ENCODE results near the gene PIMREG.

The PIMREG gene

GRCh38 chr17:6443692-6444570, at the start of gene PIMREG:
PIMREG (plus strand) TSS chr17:6444455; CDS start chr17:6445111, 656 bp downstream.
- peak; percentile 93 for DNase-seq (ENCODE audit: low read depth)

- no peak for DNase-seq (ENCODE audit: low read depth)
Measured at GRCh38 chr17:6398955-6399354, 45.3 kb upstream of the PIMREG start.

GRCh38 chr17:6402258-6402657, 42.0 kb upstream of the PIMREG start:
- no peak for DNase-seq (ENCODE audit: low read depth)

GRCh38 chr17:6408276-6408675, 36.0 kb upstream of the PIMREG start:
- no peak for DNase-seq (ENCODE audit: low read depth)

GRCh38 chr17:6408735-6409134, 35.5 kb upstream of the PIMREG start:
- no peak for DNase-seq (ENCODE audit: low read depth)

GRCh38 chr17:6413065-6413464, 31.2 kb upstream of the PIMREG start:
- DNase-seq (ENCODE audit: low read depth): no peak

- no peak for DNase-seq (ENCODE audit: low read depth)
Measured at GRCh38 chr17:6415616-6416015, 28.6 kb upstream of the PIMREG start.

GRCh38 chr17:6420173-6420641, 24.0 kb upstream of the PIMREG start:
- DNase-seq (ENCODE audit: low read depth): no peak

GRCh38 chr17:6421700-6422604, 22.3 kb upstream of the PIMREG start:
- DNase-seq (ENCODE audit: low read depth): peak; percentile 54

- DNase-seq (ENCODE audit: low read depth): no peak
Measured at GRCh38 chr17:6422654-6423241, 21.5 kb upstream of the PIMREG start.

- DNase-seq (ENCODE audit: low read depth): no peak
Measured at GRCh38 chr17:6423931-6424330, 20.3 kb upstream of the PIMREG start.

GRCh38 chr17:6425407-6425806, 18.8 kb upstream of the PIMREG start:
- DNase-seq (ENCODE audit: low read depth): no peak

- no peak for DNase-seq (ENCODE audit: low read depth)
Measured at GRCh38 chr17:6426356-6427101, 17.7 kb upstream of the PIMREG start.

- DNase-seq (ENCODE audit: low read depth): no peak
Measured at GRCh38 chr17:6427279-6427781, 16.9 kb upstream of the PIMREG start.

- no peak for DNase-seq (ENCODE audit: low read depth)
Measured at GRCh38 chr17:6428207-6428965, 15.9 kb upstream of the PIMREG start.

GRCh38 chr17:6429266-6429665, 15.0 kb upstream of the PIMREG start:
- DNase-seq (ENCODE audit: low read depth): no peak

- no peak for DNase-seq (ENCODE audit: low read depth)
Measured at GRCh38 chr17:6430769-6431168, 13.5 kb upstream of the PIMREG start.

GRCh38 chr17:6435051-6435450, 9.2 kb upstream of the PIMREG start, which contains the start of gene AIPL1:
AIPL1 (minus strand) TSS chr17:6435121; CDS start chr17:6435104, 17 bp downstream.
- DNase-seq (ENCODE audit: low read depth): no peak

- DNase-seq (ENCODE audit: low read depth): peak; percentile 41
Measured at GRCh38 chr17:6435968-6436367, 8.3 kb upstream of the PIMREG start.

- no peak for DNase-seq (ENCODE audit: low read depth)
Measured at GRCh38 chr17:6437466-6437865, 6.8 kb upstream of the PIMREG start.

GRCh38 chr17:6437956-6438355, 6.3 kb upstream of the PIMREG start:
- DNase-seq (ENCODE audit: low read depth): no peak
